Activated T-helper 1 cell treated with Interleukin-2 at 50 U/mL for 16 hours (primary cell): Measurements from ENCODE around the gene INO80D.
"Not testable (repeated sequence)": the region's sequence is repeated elsewhere in the genome, so short reads cannot be mapped to it uniquely, and the experiment has no call there.

ENCODE experiments used
- DNase-seq: peaks from one replicate; pipeline ENCODE4 v3.0.0-alpha.2; 2020; ENCODE audit warnings: low read depth

The INO80D gene

DNA sequence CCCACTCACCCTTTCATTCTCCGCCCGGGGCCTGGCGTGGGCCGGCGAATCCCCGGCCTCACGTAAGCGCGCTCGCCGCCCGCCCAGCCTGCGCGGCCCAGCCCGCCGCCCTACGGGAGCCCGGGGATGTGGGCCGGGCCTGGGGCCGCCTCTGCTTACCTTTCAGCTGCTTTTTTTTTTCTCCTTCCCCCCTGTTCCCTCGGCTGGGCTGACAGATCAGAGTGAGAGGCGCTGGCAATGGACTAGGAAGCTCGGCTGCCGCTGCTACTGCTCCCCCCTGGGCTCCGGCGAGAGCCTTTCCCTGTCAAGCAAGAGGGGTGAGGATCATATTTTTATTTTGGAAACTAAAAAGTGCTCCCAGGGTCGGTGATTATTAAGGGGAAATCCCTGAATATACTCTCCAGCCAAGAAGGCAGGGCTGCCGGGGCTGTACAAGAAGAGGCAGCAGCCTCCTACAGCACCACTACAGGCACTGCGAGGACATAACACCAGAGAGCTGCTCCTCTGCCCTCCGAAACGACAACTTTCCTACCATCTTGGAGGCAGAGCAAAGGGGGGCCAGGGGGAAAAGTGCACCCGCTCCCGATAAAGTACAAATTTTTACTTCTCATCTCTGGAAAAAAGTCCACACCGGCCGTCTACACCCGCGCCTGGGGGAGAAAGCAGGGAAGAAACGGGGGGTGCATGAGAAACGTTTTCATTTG lies at the start of gene INO80D:
TSS of gene INO80D (minus strand) at position 433 of the 704 bp plus-strand sequence. CDS start 23,158 bp downstream, outside the sequence.
- peak; percentile 68 for DNase-seq

DNA sequence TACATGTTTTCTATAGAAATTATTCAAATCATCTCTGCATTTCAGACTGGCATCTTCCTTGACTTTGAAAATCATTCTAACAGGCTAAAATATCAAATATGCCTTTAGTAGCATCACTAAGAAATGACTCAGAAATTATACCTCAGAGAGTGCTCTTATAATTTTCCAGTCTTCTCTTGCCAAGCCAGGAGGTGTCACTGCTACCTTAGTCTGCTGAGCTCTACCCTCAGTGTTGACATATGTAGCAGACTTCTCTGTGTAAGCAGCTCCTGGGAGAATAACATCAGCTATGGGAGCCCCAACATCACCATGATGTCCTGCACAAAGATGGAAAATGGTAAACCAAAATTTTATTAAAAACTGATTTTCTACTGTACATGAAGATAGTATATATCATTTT lies 41.7 kb upstream of the INO80D start:
- DNase-seq, result no peak

DNA sequence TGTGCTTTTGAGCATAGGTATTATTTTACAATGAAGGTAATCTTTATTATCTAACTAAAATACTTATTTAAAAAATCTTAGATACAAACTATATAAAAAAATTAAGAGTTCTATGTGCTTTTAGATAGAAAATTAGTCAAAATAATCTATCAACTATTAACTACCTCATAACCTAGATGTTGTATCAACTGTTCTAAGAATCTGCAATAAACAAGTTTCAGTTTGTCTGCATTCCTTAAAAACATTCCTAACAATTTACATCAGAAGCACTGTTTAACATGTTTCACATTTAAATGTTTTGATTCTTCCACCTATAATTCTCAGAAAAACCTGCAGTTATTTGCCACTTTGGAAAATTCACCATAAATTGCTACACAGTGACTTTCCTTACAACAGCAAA lies 39.9 kb upstream of the INO80D start:
- DNase-seq, result no peak

DNA sequence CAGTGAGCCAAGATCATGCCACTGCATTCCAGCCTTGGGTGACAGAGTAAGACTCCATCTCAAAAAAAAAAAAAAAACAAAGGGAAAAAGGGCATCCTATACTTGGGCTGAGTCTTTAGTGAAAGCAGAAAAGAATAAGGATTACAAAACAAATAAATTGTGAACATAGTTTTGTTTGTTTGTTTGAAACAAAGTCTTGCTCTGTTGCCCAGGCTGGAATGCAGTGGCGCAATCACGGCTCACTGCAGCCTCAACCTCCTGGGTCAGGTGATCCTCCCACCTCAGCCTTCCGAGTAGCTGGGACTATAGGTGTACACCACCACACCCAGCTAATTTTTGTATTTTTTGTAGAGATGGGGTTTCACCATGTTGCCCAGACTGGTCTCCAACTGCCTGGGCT lies 36.6 kb upstream of the INO80D start:
- DNase-seq, result not testable (repeated sequence)

GRCh38 chr2:206116278-206116677 lies 30.3 kb upstream of the INO80D start:
- DNase-seq, result no peak

- no peak for DNase-seq
These were observed 29.1 kb upstream of the INO80D start for GRCh38 chr2:206115026-206115578.

DNA sequence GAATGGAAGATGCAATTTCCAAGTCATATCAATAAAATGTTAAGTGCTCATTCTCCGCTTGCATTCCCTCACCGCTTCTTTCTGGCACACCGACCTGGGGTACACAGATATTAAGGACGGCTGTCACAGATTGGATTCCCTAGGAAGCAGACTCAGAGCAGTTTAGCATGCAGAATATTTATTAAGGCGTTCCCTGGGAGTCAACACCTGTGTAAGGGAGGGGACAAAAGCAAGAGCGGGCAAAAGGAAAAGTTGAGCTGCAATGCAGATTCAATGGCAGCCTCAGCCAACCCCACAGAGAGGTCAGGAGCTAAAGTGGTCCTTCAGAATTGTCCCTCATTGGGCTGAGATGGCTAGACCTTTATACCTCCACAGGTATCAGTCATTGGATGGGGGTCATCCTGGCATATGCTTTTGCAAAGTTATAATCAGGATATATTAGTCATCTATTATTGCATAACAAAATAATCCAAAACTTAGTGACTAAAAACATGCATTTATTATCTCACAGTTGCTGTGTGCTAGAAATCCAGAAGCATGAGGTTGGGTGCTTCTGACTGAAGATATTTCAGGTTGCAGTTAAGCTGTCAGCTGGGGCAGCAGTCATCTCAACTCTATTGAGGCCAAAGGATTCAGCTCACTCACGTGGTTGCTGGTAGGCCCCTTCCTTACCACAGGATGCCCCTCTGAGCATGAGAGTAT lies 27.0 kb upstream of the INO80D start:
- DNase-seq, result no peak

GRCh38 chr2:206112108-206112507 lies 26.1 kb upstream of the INO80D start:
- no peak for DNase-seq

DNA sequence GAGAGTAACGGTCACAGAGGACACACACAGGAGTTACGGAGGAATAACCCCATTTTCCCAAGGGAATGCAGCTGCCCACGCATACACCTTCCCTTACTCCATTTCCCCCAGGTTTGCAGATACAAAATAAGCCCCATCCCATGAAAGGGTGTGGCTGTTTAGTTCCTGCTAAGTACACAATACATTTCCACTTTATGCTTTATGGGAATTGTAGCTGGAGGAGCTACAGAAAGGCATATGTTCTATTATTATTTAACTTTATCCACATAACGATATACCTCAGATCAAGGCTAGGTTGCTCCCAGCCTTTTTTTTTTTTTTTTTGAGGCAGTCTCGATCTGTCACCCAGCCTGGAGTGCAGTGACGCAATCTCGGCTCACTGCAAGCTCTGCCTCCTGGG lies 22.7 kb upstream of the INO80D start:
- no peak for DNase-seq

DNA sequence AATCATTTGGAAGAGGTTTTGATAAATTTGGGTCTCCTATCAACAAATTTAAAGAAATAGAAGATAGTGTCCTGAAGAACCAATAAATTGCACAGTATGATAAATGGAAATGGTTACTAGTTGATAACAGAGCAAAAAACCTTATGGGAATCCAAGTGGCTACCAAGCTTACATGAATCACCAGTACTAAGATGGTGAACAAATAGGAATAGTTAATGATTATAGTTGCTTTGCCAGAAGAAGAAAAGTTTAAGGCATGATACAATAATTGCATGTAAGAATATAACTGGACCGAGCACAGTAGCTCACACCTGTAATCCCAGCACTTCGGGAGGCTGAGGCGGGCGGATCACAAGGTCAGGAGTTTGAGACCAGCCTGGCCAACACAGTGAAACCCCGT lies 19.6 kb upstream of the INO80D start:
- DNase-seq, result no peak

DNA sequence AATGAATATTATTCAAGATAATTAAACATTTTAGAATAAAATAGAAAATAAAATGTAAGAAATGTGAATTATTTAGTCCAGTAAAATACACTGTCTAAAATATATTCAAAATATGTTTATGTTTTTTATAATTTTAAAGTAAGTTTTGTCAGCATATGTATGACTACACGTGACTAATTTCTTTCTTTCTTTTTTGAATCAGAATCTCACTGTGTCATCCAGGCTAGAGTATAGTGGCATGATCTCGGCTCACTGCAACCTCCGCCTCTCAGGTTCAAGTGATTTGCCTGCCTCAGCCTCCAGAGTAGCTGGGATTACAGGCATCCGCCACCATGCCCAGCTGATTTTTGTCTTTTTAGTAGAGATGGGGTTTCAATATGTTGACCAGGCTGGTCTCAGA lies 19.1 kb upstream of the INO80D start:
- DNase-seq, result no peak

GRCh38 chr2:206098872-206099271 lies 12.9 kb upstream of the INO80D start:
- DNase-seq, result not testable (repeated sequence)

- DNase-seq, result no peak
These were observed 12.5 kb upstream of the INO80D start for GRCh38 chr2:206098471-206098870.

DNA sequence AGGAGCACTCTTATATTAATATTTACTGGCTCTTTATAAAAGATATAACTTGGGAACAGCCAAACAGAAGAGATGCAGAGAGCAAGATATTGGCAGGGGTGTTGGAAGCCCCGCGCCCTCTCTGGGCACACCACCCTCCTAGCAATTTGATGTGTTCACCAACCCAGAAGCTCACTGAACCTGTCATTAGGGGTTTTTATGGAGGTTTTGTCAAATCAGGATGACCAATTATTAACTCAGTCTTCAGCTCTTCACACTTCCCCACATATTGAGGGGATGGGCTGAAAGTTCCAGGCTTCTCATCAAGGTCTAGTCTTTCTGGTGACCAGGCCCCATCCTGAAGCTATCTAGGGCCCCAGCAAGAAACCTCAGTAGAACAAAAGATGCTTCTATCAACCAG lies 10.9 kb upstream of the INO80D start:
- DNase-seq, result no peak

DNA sequence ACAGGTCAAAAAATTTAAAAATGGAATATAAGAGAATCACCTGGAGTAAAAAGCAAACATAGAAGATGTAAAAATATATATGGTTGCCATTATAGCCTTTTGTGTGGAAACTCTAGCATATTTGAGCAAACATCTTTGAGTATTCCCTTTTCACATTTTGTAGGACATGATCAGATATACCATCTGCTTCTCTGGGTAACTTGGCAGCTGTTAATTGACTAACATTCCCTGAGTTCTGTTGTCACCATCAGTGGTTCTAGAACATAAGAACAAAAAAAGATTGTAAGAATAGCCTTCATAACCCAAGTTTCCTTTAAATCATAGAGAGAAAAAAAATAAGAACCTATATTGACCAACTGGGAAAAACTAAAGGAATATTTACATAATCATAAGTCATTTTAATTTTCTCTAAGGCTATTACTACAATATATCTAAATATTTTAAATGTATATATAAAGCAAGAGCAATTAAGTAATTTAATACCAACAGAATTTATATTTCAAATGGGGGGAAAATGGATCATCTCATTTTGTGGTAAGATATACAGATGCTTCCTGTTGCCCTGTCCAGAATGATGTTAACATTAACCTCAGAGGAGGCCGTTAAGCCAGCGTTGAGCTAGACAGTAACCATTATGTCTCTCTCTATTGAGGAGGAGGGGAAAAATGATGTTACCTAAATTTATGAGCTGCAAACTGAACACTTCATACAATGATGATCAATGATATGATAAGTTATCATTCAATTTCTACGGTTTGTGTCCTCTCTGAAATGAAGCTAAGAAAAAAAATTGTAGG lies 9.8 kb upstream of the INO80D start:
- no peak for DNase-seq

- no peak for DNase-seq
These were observed 6.3 kb upstream of the INO80D start for GRCh38 chr2:206092297-206092696.

DNA sequence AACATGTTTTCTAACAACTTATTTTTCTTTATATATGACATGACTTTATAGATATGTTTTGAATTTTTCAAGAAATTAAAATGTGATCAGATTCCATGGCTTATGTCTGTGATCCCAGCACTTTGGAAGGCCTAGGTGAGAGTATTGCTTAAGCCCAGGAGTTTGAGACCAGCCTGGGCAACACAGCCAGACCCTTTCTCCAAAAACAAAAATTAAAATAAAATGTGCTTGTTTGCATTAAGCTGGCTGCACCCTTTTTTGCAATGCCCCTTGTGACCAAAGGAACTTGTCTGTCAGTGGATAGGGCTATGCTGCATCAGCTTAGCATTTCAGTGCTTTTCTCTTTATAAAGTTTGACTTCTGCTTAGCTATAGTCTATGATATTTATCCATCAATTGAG lies 2.3 kb upstream of the INO80D start:
- DNase-seq, result no peak

GRCh38 chr2:206086716-206087350 lies 859 bp upstream of the INO80D start:
- DNase-seq, result no peak

DNA sequence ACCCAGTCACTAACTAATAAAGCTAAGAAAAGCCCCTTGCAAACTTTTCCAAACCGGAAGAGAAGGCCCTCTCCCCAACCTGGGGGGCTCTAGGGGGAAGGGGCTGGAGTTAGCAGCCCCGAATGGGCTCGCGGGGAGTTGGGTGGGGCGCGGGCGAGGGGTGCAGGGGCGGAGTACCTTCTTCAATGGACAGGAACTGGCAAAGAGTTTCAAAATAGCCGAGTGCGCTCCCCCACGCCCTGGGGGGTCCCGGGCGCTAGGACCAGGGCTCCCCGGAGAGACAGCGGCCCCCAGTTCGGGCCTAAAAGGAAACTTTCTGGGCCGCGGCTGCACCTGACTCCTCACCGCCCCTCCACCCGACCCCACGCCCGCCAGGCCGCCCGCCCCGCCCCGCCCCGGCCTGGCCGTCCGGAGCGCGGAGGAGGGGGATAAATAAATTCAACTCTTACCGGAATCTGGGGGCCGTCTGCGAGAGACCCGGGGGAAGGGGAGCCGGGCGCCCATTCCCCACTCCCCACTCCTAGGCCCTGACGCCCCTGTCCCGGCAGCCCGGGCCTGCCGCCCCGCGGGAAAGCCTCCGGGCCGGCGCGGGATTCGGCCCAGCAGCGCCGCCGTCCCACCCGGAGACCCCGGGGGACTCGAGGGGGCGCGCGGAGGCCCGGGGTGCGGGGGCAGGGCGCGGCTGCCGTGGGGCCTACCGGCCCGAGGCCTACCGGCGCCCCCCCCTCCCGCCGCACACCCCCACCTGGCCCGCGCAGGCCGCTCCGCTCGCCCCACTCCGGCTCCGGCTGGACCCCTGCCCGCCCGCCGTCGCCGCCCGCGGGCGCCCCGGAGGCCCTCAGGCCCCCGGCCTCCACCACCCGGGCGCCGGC lies 868 bp downstream of the INO80D start:
- peak; percentile 38 for DNase-seq

DNA sequence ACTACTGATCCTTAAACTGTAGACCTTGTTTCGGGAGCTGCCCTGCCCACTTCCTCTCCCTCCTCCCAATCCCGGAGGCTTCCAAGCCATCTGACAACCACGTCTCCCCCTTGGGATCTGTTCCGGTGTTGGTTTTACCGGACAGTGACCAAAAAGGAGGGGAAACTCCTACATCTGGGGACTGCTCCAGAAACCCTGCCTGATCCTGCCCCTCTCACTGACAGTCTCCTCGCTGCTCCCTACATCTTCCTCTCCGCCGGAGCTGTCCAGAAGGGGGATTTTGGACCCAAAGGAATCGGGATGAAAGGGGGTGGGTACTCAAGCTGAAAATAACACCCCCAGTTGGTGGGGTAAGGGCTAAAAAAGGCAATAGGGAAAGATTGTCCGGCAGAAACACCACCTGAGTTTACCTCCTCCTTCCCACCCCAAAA lies 1.5 kb downstream of the INO80D start:
- DNase-seq, result no peak
